NT2/D1 (cell line): ENCODE data around the gene NKAIN2.

Experiments
- DNase-seq: peaks from one replicate; pipeline ENCODE4 v3.0.0-alpha.2; 2011; ENCODE audit warnings: low read depth, low spot score
- H3K27me3 ChIP-seq: 2 replicates; pipeline ENCODE4 v1.6.0; 2011; ENCODE audit warnings: mild to moderate bottlenecking; ENCODE audit not compliant: insufficient read length, insufficient read depth
- H3K36me3 ChIP-seq: 2 replicates; pipeline ENCODE4 v1.6.1; 2011; ENCODE audit warnings: mild to moderate bottlenecking, low read length, mixed read lengths; ENCODE audit not compliant: insufficient read depth, insufficient read length
- H3K4me1 ChIP-seq: 2 replicates; pipeline ENCODE4 v1.5.1; 2011; ENCODE audit not compliant: insufficient read depth, insufficient read length
- H3K4me3 ChIP-seq: 2 replicates; pipeline ENCODE4 v1.5.1; 2011; ENCODE audit warnings: low read depth; ENCODE audit not compliant: insufficient read length
- H3K9ac ChIP-seq: 2 replicates; pipeline ENCODE4 v1.6.0; 2011; ENCODE audit warnings: low read depth; ENCODE audit not compliant: insufficient read length
- H3K9me3 ChIP-seq: 2 replicates; pipeline ENCODE4 v1.5.1; 2011; ENCODE audit warnings: mild to moderate bottlenecking, low read length; ENCODE audit not compliant: insufficient read depth
- SUZ12 ChIP-seq: IDR thresholded peaks from 2 replicates; pipeline ENCODE4 v1.6.1; 2011; ENCODE audit not compliant: insufficient read length, insufficient read depth; ENCODE audit errors: extremely low read depth
- YY1 ChIP-seq: IDR thresholded peaks from 2 replicates; pipeline ENCODE4 v1.6.1; 2011; ENCODE audit not compliant: insufficient read length, insufficient read depth
- ZNF274 ChIP-seq: IDR thresholded peaks from 2 replicates; pipeline ENCODE4 v1.6.1; 2011; ENCODE audit warnings: mild to moderate bottlenecking, low read depth, low read length

Gene NKAIN2

DNA sequence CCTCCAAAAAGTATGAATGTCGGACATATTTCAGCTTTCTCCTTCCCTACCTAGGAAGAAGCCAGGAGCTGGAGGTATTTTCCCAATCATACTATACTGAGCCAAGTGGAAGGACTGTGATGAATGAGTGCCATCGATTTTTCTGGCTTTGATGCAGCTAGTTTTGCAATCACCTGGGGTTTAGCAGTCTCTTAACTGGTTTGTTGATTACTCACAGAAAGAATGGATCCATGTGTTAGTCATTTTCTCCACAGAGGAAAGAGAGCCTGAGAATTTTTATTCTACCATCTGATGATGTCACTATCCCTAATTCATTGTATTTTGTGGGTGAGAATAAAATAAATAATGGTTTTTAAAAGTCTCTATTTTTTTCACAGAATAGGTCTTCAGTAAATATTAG, 875.7 kb downstream of the NKAIN2 start:
- H3K27me3 ChIP-seq: no peaks in the 10 kb centered on the region
- DNase-seq: no peak
- no peak for TF ChIP-seq YY1
- TF ChIP-seq SUZ12: no peak
- no peak for TF ChIP-seq ZNF274
- no peak overlapping the region for H3K4me3 ChIP-seq
- no peak overlapping the region for H3K9ac ChIP-seq
- H3K4me1 ChIP-seq: no peaks in the 10 kb centered on the region
- no peaks in the 10 kb centered on the region for H3K36me3 ChIP-seq
- peaks cover 10% of the 10 kb centered on the region; the same call in 1 of the 2 replicates for H3K9me3 ChIP-seq

- TF ChIP-seq ZNF274 (no peak), YY1 (no peak), SUZ12 (no peak)
- Histone ChIP-seq H3K4me3 (no peak overlapping the region), H3K4me1 (no peaks in the 10 kb centered on the region), H3K27me3 (no peaks in the 10 kb centered on the region), H3K9me3 (peaks cover 5% of the 10 kb centered on the region; the same call in 1 of the 2 replicates), H3K36me3 (no peaks in the 10 kb centered on the region), H3K9ac (no peak overlapping the region)
- no peak for DNase-seq
These were observed 879.1 kb downstream of the NKAIN2 start for GRCh38 chr6:124682751-124683150.

- Histone ChIP-seq H3K9ac (no peak overlapping the region), H3K36me3 (no peaks in the 10 kb centered on the region), H3K4me1 (no peaks in the 10 kb centered on the region), H3K9me3 (no peaks in the 10 kb centered on the region), H3K4me3 (no peak overlapping the region), H3K27me3 (no peaks in the 10 kb centered on the region)
- TF ChIP-seq SUZ12 (no peak), YY1 (no peak), ZNF274 (no peak)
- DNase-seq: peak; percentile 22
These were observed 879.8 kb downstream of the NKAIN2 start for GRCh38 chr6:124683507-124683906.

GRCh38 chr6:124684621-124685020, 881.0 kb downstream of the NKAIN2 start:
- no peaks in the 10 kb centered on the region for H3K27me3 ChIP-seq
- TF ChIP-seq SUZ12: no peak
- no peak for TF ChIP-seq ZNF274
- TF ChIP-seq YY1: no peak

GRCh38 chr6:124688369-124688768, 884.7 kb downstream of the NKAIN2 start:
- no peaks in the 10 kb centered on the region for H3K36me3 ChIP-seq
- H3K4me3 ChIP-seq: no peak overlapping the region
- H3K9me3 ChIP-seq: no peaks in the 10 kb centered on the region
- no peak for TF ChIP-seq YY1
- no peak for TF ChIP-seq SUZ12
- no peak for TF ChIP-seq ZNF274
- no peaks in the 10 kb centered on the region for H3K27me3 ChIP-seq
- no peak overlapping the region for H3K9ac ChIP-seq
- H3K4me1 ChIP-seq: no peaks in the 10 kb centered on the region
- no peak for DNase-seq

More at GRCh38 chr6:124684621-124685020, 881.0 kb downstream of the NKAIN2 start:
- no peaks in the 10 kb centered on the region for H3K4me1 ChIP-seq
- no peaks in the 10 kb centered on the region for H3K9me3 ChIP-seq
- no peaks in the 10 kb centered on the region for H3K36me3 ChIP-seq
- H3K4me3 ChIP-seq: no peak overlapping the region
- H3K9ac ChIP-seq: no peak overlapping the region
- DNase-seq: no peak

- Histone ChIP-seq H3K27me3 (no peaks in the 10 kb centered on the region), H3K36me3 (no peaks in the 10 kb centered on the region), H3K9me3 (no peaks in the 10 kb centered on the region), H3K4me1 (no peaks in the 10 kb centered on the region), H3K4me3 (no peak overlapping the region), H3K9ac (no peak overlapping the region)
- no peak for DNase-seq
- TF ChIP-seq ZNF274 (no peak), SUZ12 (no peak), YY1 (no peak)
These were observed 890.6 kb downstream of the NKAIN2 start for GRCh38 chr6:124694139-124694705.

GRCh38 chr6:124699038-124699437, 895.4 kb downstream of the NKAIN2 start:
- H3K27me3 ChIP-seq: no peaks in the 10 kb centered on the region
- no peaks in the 10 kb centered on the region for H3K9me3 ChIP-seq
- no peak overlapping the region for H3K4me3 ChIP-seq
- TF ChIP-seq YY1 (no peak), ZNF274 (no peak), SUZ12 (no peak)
- no peak for DNase-seq
- H3K36me3 ChIP-seq: no peaks in the 10 kb centered on the region
- no peak overlapping the region for H3K9ac ChIP-seq
- H3K4me1 ChIP-seq: no peaks in the 10 kb centered on the region
